Measurements from ENCODE around the gene RNF208. TPM values are rescaled to one million over a fixed set of nuclear protein-coding genes. Genes with fewer than 3 reads are reported as not detected.

The RNF208 gene
- total and polyA plus RNA-seq, 2 donors (not counting 1 experiment from before 2014, with no cell fraction given): 1.1 to 1.4 TPM

GRCh38 chr9:137226338-137227053 is 4.5 kb upstream of the RNF208 start:
- Histone ChIP-seq H3K79me2 (ENCODE audit: control insufficient read depth, insufficient read depth, low read length) (no peaks in the 10 kb centered on the region), H3K4me2 (replicated peaks; ENCODE audit: low read depth, low read length, poor library complexity, severe bottlenecking) (no peak overlapping the region), H3K9ac (ENCODE audit: low read length) (no peak overlapping the region), H3K9me3 (ENCODE audit: control extremely low read depth in 1 of 3, control insufficient read depth in 2 of 3, insufficient read depth in 1 of 3, low read length in 2 of 3) (no peaks in the 10 kb centered on the region), H4K20me1 (ENCODE audit: control insufficient read depth, insufficient read depth, low read length, poor library complexity, severe bottlenecking) (no peaks in the 10 kb centered on the region), H2AFZ (ENCODE audit: insufficient read depth, low read depth, low read length, poor library complexity, severe bottlenecking) (no peak overlapping the region), H3K4me3 (ENCODE audit: control extremely low read depth in 1 of 5, extremely low read depth in 1 of 5, insufficient read depth in 1 of 5, low read depth in 2 of 5, low read length in 4 of 5) (no peak overlapping the region), H3K27ac (ENCODE audit: low read length in 2 of 2) (no peak overlapping the region), H3K4me1 (ENCODE audit: control insufficient read depth in 2 of 2, insufficient read depth in 2 of 2, low read length in 2 of 2) (peaks cover 13 to 31% of the 10 kb centered on the region in 2 donors), H3K36me3 (replicated peaks in 1 of 2; ENCODE audit: control extremely low read depth in 1 of 2, control insufficient read depth in 1 of 2, extremely low read depth in 1 of 2, insufficient read depth in 2 of 2, low read length in 1 of 2) (no peaks in the 10 kb centered on the region), H3K27me3 (replicated peaks in 1 of 4; ENCODE audit: control extremely low read depth in 1 of 4, control insufficient read depth in 3 of 4, insufficient read depth in 4 of 4, low read length in 3 of 4) (peaks cover 0 to 35% (median 2%) of the 10 kb centered on the region in 4 experiments)
- intact Hi-C loops (cut with micrococcal nuclease): loop anchor here (1.0 kb wide), 2 partner anchors 38 to 108 kb away; partner anchors contain the start of genes ANAPC2 and SSNA1
- no peak overlapping the region for H3K4me3 Mint-ChIP-seq
- ChIA-PET CTCF (interaction anchor here (0.6 to 7.0 kb wide), 17 partner anchors 12 to 197 kb away, joined by 3 to 76 read pairs (median 5); partner anchors contain the start of genes ANAPC2, NELFB, NPDC1 and SSNA1), POLR2A (interaction anchor here (0.8 kb wide), 1 partner anchor 180 kb away, joined by 5 read pairs; no protein-coding TSS in a partner anchor)
- no peak overlapping the region for H3K27ac Mint-ChIP-seq
- peaks cover 14% of the 10 kb centered on the region for H3K4me1 Mint-ChIP-seq
- H3K9me3 Mint-ChIP-seq (ENCODE audit: insufficient read depth): no peaks in the 10 kb centered on the region
- DNase-seq (no peak), ATAC-seq (ENCODE audit: low read depth) (no peak)
- WGBS (ENCODE audit: insufficient coverage): 79% methylated on average over 17 of the region's 18 CpGs
- H3K27me3 Mint-ChIP-seq: peaks cover 4% of the 10 kb centered on the region
- TF ChIP-seq, protein P1, sequence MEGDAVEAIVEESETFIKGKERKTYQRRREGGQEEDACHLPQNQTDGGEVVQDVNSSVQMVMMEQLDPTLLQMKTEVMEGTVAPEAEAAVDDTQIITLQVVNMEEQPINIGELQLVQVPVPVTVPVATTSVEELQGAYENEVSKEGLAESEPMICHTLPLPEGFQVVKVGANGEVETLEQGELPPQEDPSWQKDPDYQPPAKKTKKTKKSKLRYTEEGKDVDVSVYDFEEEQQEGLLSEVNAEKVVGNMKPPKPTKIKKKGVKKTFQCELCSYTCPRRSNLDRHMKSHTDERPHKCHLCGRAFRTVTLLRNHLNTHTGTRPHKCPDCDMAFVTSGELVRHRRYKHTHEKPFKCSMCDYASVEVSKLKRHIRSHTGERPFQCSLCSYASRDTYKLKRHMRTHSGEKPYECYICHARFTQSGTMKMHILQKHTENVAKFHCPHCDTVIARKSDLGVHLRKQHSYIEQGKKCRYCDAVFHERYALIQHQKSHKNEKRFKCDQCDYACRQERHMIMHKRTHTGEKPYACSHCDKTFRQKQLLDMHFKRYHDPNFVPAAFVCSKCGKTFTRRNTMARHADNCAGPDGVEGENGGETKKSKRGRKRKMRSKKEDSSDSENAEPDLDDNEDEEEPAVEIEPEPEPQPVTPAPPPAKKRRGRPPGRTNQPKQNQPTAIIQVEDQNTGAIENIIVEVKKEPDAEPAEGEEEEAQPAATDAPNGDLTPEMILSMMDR (IDR thresholded peaks at IDR 0.05): no peak
- no peak for TF ChIP-seq EZH2 (IDR thresholded peaks at IDR 0.05; ENCODE audit: borderline replicate concordance, insufficient read depth, low read depth, low read length, poor library complexity, severe bottlenecking)

Measured in B cell (primary cell).